ENCODE data around the gene IQCK.
"Not testable (repeated sequence)": the region's sequence is repeated elsewhere in the genome, so short reads cannot be mapped to it uniquely, and the experiment has no call there.

The IQCK gene

GRCh38 chr16:19785512-19786130 lies 67.5 kb downstream of the IQCK start:
- no peak for DNase-seq
- no peak overlapping the region for H3K4me3 ChIP-seq (ENCODE audit: low read depth, low read length)
- H3K27me3 ChIP-seq (replicated peaks) = no peaks in the 10 kb centered on the region
- no peaks in the 10 kb centered on the region for H3K36me3 ChIP-seq (replicated peaks)
- TF ChIP-seq CTCF (IDR thresholded peaks at IDR 0.05; ENCODE audit: low read depth, low read length, missing control alignments) = no peak
- H3K27ac ChIP-seq = no peak overlapping the region
- in situ Hi-C loops (cut with HindIII; ENCODE audit: low pct_ligation_motif_present, low sequenced_read_pairs) = no loop called here

GRCh38 chr16:19801369-19801768 lies 83.3 kb downstream of the IQCK start:
- DNase-seq; in situ Hi-C loops (cut with HindIII; ENCODE audit: low pct_ligation_motif_present, low sequenced_read_pairs); H3K36me3 ChIP-seq (replicated peaks); H3K4me3 ChIP-seq (ENCODE audit: low read depth, low read length); H3K27me3 ChIP-seq (replicated peaks); H3K27ac ChIP-seq: not testable (repeated sequence)

GRCh38 chr16:19801824-19802223 lies 83.8 kb downstream of the IQCK start:
- H3K4me3 ChIP-seq (ENCODE audit: low read depth, low read length); H3K36me3 ChIP-seq (replicated peaks); H3K27ac ChIP-seq; DNase-seq; in situ Hi-C loops (cut with HindIII; ENCODE audit: low pct_ligation_motif_present, low sequenced_read_pairs); H3K27me3 ChIP-seq (replicated peaks): not testable (repeated sequence)

- H3K36me3 ChIP-seq (replicated peaks) = no peaks in the 10 kb centered on the region
- no peak for TF ChIP-seq CTCF (IDR thresholded peaks at IDR 0.05; ENCODE audit: low read depth, low read length, missing control alignments)
- H3K4me3 ChIP-seq (ENCODE audit: low read depth, low read length) = no peak overlapping the region
- no peaks in the 10 kb centered on the region for H3K27me3 ChIP-seq (replicated peaks)
- in situ Hi-C loops (cut with HindIII; ENCODE audit: low pct_ligation_motif_present, low sequenced_read_pairs) = no loop called here
- no peak for DNase-seq
- H3K27ac ChIP-seq = no peak overlapping the region
Measured at GRCh38 chr16:19802612-19803011, 84.5 kb downstream of the IQCK start.

- no peak for TF ChIP-seq CTCF (IDR thresholded peaks at IDR 0.05; ENCODE audit: low read depth, low read length, missing control alignments)
- no peak for DNase-seq
- in situ Hi-C loops (cut with HindIII; ENCODE audit: low pct_ligation_motif_present, low sequenced_read_pairs) = no loop called here
- H3K36me3 ChIP-seq (replicated peaks) = no peaks in the 10 kb centered on the region
- H3K27me3 ChIP-seq (replicated peaks) = no peaks in the 10 kb centered on the region
- no peak overlapping the region for H3K4me3 ChIP-seq (ENCODE audit: low read depth, low read length)
- H3K27ac ChIP-seq = no peak overlapping the region
Measured at GRCh38 chr16:19804538-19805323, 86.7 kb downstream of the IQCK start.

- Histone ChIP-seq H3K27ac (no peak overlapping the region), H3K36me3 (replicated peaks) (no peaks in the 10 kb centered on the region), H3K4me3 (ENCODE audit: low read depth, low read length) (no peak overlapping the region), H3K27me3 (replicated peaks) (no peaks in the 10 kb centered on the region)
- in situ Hi-C loops (cut with HindIII; ENCODE audit: low pct_ligation_motif_present, low sequenced_read_pairs) = no loop called here
- DNase-seq = no peak
- no peak for TF ChIP-seq CTCF (IDR thresholded peaks at IDR 0.05; ENCODE audit: low read depth, low read length, missing control alignments)
Measured at GRCh38 chr16:19805459-19806162, 87.5 kb downstream of the IQCK start.
